WTC11 (cell line): ENCODE results near the gene TNNI3K.

ENCODE experiments used
- CBFB ChIP-seq: sonication (generic); formaldehyde crosslinking; IDR thresholded peaks from 2 replicates; pipeline ENCODE4 v1.8.1; 2022; ENCODE audit warnings: mild to moderate bottlenecking, low read depth, missing genetic modification reagents
- NR1H2 ChIP-seq: sonication (generic); formaldehyde crosslinking; IDR thresholded peaks from 2 replicates; pipeline ENCODE4 v1.9.0; 2021; ENCODE audit warnings: mild to moderate bottlenecking, moderate library complexity, missing genetic modification reagents
- RORB ChIP-seq: fragments of 250-450 bp; sonication (Bioruptor Pico); IDR thresholded peaks from 2 replicates; pipeline ENCODE4 v1.9.0; 2021; ENCODE audit warnings: mild to moderate bottlenecking
- SP1 ChIP-seq: sonication (generic); formaldehyde crosslinking; conservative IDR thresholded peaks from 2 replicates; pipeline ENCODE4 v1.8.1; 2022; ENCODE audit warnings: missing genetic modification reagents
- ZNF232 ChIP-seq: sonication (generic); formaldehyde crosslinking; IDR thresholded peaks from 2 replicates; pipeline ENCODE4 v1.8.0; 2022; ENCODE audit warnings: mild to moderate bottlenecking, missing genetic modification reagents
- TF ChIP-seq, protein P1 (sequence below): fragments of 200-600 bp; IDR thresholded peaks from 2 replicates; pipeline ENCODE4 v1.8.0; 2022; ENCODE audit warnings: antibody characterized with exemption
- TF ChIP-seq, protein P2 (sequence below): sonication (generic); formaldehyde crosslinking; IDR thresholded peaks from 2 replicates; pipeline ENCODE4 v1.8.1; 2023; ENCODE audit warnings: mild to moderate bottlenecking, missing genetic modification reagents
- TF ChIP-seq, protein P3 (sequence below): sonication (generic); formaldehyde crosslinking; IDR thresholded peaks from 2 replicates; pipeline ENCODE4 v1.8.1; 2022; ENCODE audit warnings: mild to moderate bottlenecking, moderate library complexity, missing genetic modification reagents
- TF ChIP-seq, protein P4 (sequence below): sonication (generic); formaldehyde crosslinking; IDR thresholded peaks from 2 replicates; pipeline ENCODE4 v1.8.1; 2022; ENCODE audit warnings: missing genetic modification reagents, borderline replicate concordance

DNA sequence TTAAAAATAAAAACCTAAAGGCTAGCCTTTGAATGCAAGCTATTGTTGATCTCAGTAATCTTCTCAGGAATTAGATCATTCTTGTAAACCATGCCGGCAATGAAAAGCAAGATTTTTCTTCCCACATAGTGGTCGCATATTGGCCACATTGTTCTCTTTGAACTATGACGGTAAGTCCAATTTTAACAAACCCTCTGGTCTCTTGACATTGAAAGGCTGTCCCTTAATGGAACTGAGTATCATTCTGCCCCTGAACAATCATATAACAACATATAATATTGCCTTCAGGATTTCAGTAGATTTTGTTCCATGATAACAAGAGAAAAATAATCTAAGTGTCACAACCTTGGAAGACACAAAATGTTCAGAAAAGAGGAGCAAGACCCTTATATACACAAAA, 1.3 kb downstream of the TNNI3K start:
- TF ChIP-seq, protein P1, sequence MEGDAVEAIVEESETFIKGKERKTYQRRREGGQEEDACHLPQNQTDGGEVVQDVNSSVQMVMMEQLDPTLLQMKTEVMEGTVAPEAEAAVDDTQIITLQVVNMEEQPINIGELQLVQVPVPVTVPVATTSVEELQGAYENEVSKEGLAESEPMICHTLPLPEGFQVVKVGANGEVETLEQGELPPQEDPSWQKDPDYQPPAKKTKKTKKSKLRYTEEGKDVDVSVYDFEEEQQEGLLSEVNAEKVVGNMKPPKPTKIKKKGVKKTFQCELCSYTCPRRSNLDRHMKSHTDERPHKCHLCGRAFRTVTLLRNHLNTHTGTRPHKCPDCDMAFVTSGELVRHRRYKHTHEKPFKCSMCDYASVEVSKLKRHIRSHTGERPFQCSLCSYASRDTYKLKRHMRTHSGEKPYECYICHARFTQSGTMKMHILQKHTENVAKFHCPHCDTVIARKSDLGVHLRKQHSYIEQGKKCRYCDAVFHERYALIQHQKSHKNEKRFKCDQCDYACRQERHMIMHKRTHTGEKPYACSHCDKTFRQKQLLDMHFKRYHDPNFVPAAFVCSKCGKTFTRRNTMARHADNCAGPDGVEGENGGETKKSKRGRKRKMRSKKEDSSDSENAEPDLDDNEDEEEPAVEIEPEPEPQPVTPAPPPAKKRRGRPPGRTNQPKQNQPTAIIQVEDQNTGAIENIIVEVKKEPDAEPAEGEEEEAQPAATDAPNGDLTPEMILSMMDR = no peak
- TF ChIP-seq, protein P2, sequence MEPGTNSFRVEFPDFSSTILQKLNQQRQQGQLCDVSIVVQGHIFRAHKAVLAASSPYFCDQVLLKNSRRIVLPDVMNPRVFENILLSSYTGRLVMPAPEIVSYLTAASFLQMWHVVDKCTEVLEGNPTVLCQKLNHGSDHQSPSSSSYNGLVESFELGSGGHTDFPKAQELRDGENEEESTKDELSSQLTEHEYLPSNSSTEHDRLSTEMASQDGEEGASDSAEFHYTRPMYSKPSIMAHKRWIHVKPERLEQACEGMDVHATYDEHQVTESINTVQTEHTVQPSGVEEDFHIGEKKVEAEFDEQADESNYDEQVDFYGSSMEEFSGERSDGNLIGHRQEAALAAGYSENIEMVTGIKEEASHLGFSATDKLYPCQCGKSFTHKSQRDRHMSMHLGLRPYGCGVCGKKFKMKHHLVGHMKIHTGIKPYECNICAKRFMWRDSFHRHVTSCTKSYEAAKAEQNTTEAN (CRISPR knock-in tag) = no peak
- TF ChIP-seq CBFB (CRISPR knock-in tag) (no peak), ZNF232 (no peak), RORB (CRISPR knock-in tag) (no peak), SP1 (no peak), NR1H2 (CRISPR knock-in tag) (no peak)
- TF ChIP-seq, protein P3, sequence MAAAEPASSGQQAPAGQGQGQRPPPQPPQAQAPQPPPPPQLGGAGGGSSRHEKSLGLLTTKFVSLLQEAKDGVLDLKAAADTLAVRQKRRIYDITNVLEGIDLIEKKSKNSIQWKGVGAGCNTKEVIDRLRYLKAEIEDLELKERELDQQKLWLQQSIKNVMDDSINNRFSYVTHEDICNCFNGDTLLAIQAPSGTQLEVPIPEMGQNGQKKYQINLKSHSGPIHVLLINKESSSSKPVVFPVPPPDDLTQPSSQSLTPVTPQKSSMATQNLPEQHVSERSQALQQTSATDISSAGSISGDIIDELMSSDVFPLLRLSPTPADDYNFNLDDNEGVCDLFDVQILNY (CRISPR knock-in tag) = no peak
- TF ChIP-seq, protein P4, sequence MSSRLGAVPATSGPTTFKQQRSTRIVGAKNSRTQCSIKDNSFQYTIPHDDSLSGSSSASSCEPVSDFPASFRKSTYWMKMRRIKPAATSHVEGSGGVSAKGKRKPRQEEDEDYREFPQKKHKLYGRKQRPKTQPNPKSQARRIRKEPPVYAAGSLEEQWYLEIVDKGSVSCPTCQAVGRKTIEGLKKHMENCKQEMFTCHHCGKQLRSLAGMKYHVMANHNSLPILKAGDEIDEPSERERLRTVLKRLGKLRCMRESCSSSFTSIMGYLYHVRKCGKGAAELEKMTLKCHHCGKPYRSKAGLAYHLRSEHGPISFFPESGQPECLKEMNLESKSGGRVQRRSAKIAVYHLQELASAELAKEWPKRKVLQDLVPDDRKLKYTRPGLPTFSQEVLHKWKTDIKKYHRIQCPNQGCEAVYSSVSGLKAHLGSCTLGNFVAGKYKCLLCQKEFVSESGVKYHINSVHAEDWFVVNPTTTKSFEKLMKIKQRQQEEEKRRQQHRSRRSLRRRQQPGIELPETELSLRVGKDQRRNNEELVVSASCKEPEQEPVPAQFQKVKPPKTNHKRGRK = no peak
